HEK293T (cell line): ENCODE results near the gene FGD2.

Experiments
- ARNT ChIP-seq: fragments of 450-650 bp; IDR thresholded peaks from 2 replicates; pipeline ENCODE4 v1.6.1; 2017; ENCODE audit warnings: mild to moderate bottlenecking
- BHLHE40 ChIP-seq: fragments of 450-650 bp; IDR thresholded peaks from 2 replicates; pipeline ENCODE4 v1.6.1; 2016; ENCODE audit warnings: mild to moderate bottlenecking, moderate library complexity, borderline replicate concordance
- ELF4 ChIP-seq: fragments of 450-650 bp; IDR thresholded peaks from 2 replicates; pipeline ENCODE4 v1.6.1; 2017; ENCODE audit warnings: antibody characterized with exemption
- FOXK2 ChIP-seq: fragments of 450-650 bp; IDR thresholded peaks from 2 replicates; pipeline ENCODE4 v1.6.1; 2016; ENCODE audit warnings: mild to moderate bottlenecking
- FOXM1 ChIP-seq: fragments of 450-650 bp; IDR thresholded peaks from 2 replicates; pipeline ENCODE4 v1.6.1; 2017; ENCODE audit warnings: mild to moderate bottlenecking, borderline replicate concordance
- L3MBTL2 ChIP-seq: fragments of 450-650 bp; conservative IDR thresholded peaks from 2 replicates; pipeline ENCODE4 v1.6.1; 2016; ENCODE audit warnings: mild to moderate bottlenecking
- LEF1 ChIP-seq: fragments of 450-650 bp; IDR thresholded peaks from 2 replicates; pipeline ENCODE4 v1.6.1; 2017; ENCODE audit warnings: mild to moderate bottlenecking, borderline replicate concordance
- NFRKB ChIP-seq: fragments of 450-650 bp; IDR thresholded peaks from 2 replicates; pipeline ENCODE4 v1.6.1; 2016; ENCODE audit warnings: mild to moderate bottlenecking, moderate library complexity
- SP1 ChIP-seq: fragments of 450-650 bp; IDR thresholded peaks from 2 replicates; pipeline ENCODE4 v1.6.1; 2017
- SUZ12 ChIP-seq: fragments of 450-650 bp; IDR thresholded peaks from 2 replicates; pipeline ENCODE4 v1.6.1; 2016; ENCODE audit warnings: mild to moderate bottlenecking
- TF ChIP-seq, protein P1 (sequence below): fragments of 450-650 bp; IDR thresholded peaks from 2 replicates; pipeline ENCODE4 v1.6.1; 2016

- TF ChIP-seq, protein P1, sequence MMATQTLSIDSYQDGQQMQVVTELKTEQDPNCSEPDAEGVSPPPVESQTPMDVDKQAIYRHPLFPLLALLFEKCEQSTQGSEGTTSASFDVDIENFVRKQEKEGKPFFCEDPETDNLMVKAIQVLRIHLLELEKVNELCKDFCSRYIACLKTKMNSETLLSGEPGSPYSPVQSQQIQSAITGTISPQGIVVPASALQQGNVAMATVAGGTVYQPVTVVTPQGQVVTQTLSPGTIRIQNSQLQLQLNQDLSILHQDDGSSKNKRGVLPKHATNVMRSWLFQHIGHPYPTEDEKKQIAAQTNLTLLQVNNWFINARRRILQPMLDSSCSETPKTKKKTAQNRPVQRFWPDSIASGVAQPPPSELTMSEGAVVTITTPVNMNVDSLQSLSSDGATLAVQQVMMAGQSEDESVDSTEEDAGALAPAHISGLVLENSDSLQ, result no peak
- TF ChIP-seq SUZ12 (no peak), L3MBTL2 (no peak), FOXM1 (no peak), ELF4 (no peak), BHLHE40 (no peak), FOXK2 (no peak), SP1 (no peak), LEF1 (no peak), NFRKB (no peak), ARNT (no peak)
Measured at GRCh38 chr6:37025621-37026466, 20.4 kb downstream of the FGD2 start.
